Measurements from ENCODE around the gene HEXA. TPM values are rescaled to one million over a fixed set of nuclear protein-coding genes. Genes with fewer than 3 reads are reported as not detected.
"Not testable (repeated sequence)": the region's sequence is repeated elsewhere in the genome, so short reads cannot be mapped to it uniquely, and the experiment has no call there.

The HEXA gene
- total RNA-seq, 1 experiment from 2014 or later, result 87.5 TPM

DNA sequence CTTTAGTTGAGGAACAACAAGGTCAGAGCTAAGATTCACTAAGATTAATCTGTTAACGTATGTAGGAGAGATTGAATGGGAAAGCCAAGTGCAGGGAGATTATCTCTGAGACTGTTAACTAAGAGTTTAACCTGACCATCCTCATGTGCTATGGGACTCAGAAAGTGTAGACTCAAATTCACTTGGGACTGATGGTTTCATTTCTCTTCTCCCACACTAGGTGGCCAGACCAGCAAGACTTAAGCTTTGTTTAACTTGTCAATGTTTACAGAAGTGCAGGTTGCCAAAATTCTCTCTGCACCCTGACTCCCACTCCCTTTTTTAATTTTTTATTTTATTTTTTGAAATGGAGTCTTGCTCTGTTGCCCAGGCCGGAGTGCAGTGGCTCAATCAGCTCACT lies 6.3 kb upstream of the HEXA start:
- H3K27me3 Mint-ChIP-seq (ENCODE audit: insufficient read depth, unreplicated experiment), result peaks cover 29% of the 10 kb centered on the region
- no peak overlapping the region for H3K4me3 Mint-ChIP-seq (ENCODE audit: unreplicated experiment)
- TF ChIP-seq, protein P1, sequence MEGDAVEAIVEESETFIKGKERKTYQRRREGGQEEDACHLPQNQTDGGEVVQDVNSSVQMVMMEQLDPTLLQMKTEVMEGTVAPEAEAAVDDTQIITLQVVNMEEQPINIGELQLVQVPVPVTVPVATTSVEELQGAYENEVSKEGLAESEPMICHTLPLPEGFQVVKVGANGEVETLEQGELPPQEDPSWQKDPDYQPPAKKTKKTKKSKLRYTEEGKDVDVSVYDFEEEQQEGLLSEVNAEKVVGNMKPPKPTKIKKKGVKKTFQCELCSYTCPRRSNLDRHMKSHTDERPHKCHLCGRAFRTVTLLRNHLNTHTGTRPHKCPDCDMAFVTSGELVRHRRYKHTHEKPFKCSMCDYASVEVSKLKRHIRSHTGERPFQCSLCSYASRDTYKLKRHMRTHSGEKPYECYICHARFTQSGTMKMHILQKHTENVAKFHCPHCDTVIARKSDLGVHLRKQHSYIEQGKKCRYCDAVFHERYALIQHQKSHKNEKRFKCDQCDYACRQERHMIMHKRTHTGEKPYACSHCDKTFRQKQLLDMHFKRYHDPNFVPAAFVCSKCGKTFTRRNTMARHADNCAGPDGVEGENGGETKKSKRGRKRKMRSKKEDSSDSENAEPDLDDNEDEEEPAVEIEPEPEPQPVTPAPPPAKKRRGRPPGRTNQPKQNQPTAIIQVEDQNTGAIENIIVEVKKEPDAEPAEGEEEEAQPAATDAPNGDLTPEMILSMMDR (IDR thresholded peaks at IDR 0.05; ENCODE audit: unreplicated experiment), result no peak
- no peak overlapping the region for H3K27ac Mint-ChIP-seq (ENCODE audit: low read depth, unreplicated experiment)
- no peaks in the 10 kb centered on the region for H3K9me3 Mint-ChIP-seq (ENCODE audit: unreplicated experiment)
- no TSS peak for BruUV-seq (replicated peaks)
- ChIA-PET POLR2A (no interaction called here), CTCF (no interaction called here)
- no peaks in the 10 kb centered on the region for H3K36me3 Mint-ChIP-seq (ENCODE audit: insufficient read depth, unreplicated experiment)
- DNase-seq (ENCODE audit: unreplicated experiment), result peak; percentile 9
- intact Hi-C loops (cut with micrococcal nuclease), result no loop called here
- H3K4me1 Mint-ChIP-seq (ENCODE audit: insufficient read depth, unreplicated experiment), result no peaks in the 10 kb centered on the region

DNA sequence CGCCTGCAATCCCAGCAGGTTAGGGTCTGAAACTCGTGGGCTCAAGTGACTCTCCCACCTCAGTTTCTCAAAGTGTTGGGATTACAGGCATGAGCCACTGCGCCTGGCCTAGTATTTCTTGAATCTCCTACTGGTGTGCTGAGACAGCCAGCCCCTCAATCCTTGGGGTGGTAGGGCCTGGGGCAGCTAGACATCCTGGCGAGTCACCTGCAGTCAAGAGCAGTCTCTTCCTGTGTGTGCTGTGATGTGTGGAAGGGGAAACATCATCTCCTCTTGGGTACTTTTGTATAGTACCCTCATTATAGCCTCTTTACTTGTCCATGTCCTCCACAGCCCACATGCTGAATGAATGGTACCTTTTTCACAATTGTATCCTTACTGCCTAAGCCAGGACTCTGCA lies 4.9 kb upstream of the HEXA start:
- Mint-ChIP-seq H3K4me1 (ENCODE audit: insufficient read depth, unreplicated experiment) (peaks cover 9% of the 10 kb centered on the region), H3K4me3 (ENCODE audit: unreplicated experiment) (no peak overlapping the region), H3K36me3 (ENCODE audit: insufficient read depth, unreplicated experiment) (peaks cover 6% of the 10 kb centered on the region), H3K9me3 (ENCODE audit: unreplicated experiment) (no peaks in the 10 kb centered on the region), H3K27ac (ENCODE audit: low read depth, unreplicated experiment) (no peak overlapping the region), H3K27me3 (ENCODE audit: insufficient read depth, unreplicated experiment) (peaks cover 26% of the 10 kb centered on the region)
- BruUV-seq (replicated peaks), result no TSS peak
- intact Hi-C loops (cut with micrococcal nuclease), result no loop called here
- TF ChIP-seq, protein P1 (IDR thresholded peaks at IDR 0.05; ENCODE audit: unreplicated experiment), result no peak
- no peak for DNase-seq (ENCODE audit: unreplicated experiment)
- POLR2A ChIA-PET, result no interaction called here
- CTCF ChIA-PET, result no interaction called here

DNA sequence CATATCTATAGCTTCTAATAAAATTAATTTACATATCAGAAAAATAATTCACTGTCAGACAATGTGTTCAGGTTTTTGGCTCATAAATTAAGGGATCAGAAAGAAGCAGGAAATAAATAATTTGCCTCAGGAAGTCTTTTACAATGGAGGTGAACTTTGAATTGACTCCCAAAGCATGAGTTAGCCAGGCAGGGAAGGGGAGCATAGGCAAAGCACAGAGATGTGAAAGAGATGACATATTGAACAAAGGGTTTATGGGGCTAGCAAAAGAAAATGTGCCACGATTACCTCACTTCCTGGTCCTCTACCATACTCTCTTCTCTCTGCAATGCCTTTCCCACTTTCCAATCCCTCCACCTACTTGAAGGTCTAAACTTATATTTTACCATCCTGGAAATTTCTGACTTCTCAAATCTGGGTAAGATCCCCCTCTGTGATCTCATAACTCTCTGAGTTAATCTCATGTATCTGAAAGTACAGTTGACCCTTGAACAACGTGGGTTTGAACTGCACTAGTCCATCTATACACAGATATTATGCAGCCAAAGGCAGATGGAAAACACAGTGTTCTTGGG lies 4.1 kb upstream of the HEXA start:
- Mint-ChIP-seq H3K36me3 (ENCODE audit: insufficient read depth, unreplicated experiment) (peaks cover 12% of the 10 kb centered on the region), H3K4me1 (ENCODE audit: insufficient read depth, unreplicated experiment) (peaks cover 13% of the 10 kb centered on the region), H3K9me3 (ENCODE audit: unreplicated experiment) (no peaks in the 10 kb centered on the region), H3K27me3 (ENCODE audit: insufficient read depth, unreplicated experiment) (peaks cover 18% of the 10 kb centered on the region), H3K27ac (ENCODE audit: low read depth, unreplicated experiment) (no peak overlapping the region), H3K4me3 (ENCODE audit: unreplicated experiment) (no peak overlapping the region)
- CTCF ChIA-PET, result interaction anchor here (0.5 kb wide), 1 partner anchor 68 kb away, joined by 3 read pairs; no protein-coding TSS in a partner anchor
- no TSS peak for BruUV-seq (replicated peaks)
- POLR2A ChIA-PET, result interaction anchor here (1.6 kb wide), 1 partner anchor 93 kb away, joined by 6 read pairs; no protein-coding TSS in a partner anchor
- TF ChIP-seq, protein P1 (IDR thresholded peaks at IDR 0.05; ENCODE audit: unreplicated experiment), result no peak
- DNase-seq (ENCODE audit: unreplicated experiment), result no peak
- intact Hi-C loops (cut with micrococcal nuclease), result no loop called here

DNA sequence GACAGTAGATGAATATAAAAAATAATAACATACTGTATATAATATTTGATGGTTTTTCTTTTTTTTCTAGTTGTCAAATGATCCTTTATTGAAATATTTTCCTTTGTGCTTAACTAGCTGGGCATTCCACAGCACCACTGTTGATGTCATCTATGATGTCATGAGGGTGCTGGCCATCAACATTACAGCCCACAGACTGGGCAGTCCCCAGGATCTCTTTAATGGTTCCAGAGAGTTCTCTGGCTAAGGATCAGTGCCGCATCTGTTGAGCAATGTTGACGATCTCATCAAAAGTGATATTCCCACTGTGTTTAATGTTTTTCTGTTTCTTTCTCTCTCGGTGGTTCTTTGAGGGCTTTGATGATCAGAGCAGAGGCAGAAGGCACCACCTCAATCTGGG lies 3.3 kb upstream of the HEXA start:
- BruUV-seq (replicated peaks); intact Hi-C loops (cut with micrococcal nuclease); H3K4me3 Mint-ChIP-seq (ENCODE audit: unreplicated experiment); H3K27me3 Mint-ChIP-seq (ENCODE audit: insufficient read depth, unreplicated experiment); H3K9me3 Mint-ChIP-seq (ENCODE audit: unreplicated experiment); DNase-seq (ENCODE audit: unreplicated experiment); H3K27ac Mint-ChIP-seq (ENCODE audit: low read depth, unreplicated experiment): not testable (repeated sequence)
- ChIA-PET CTCF (interaction anchor here (0.5 kb wide), 1 partner anchor 67 kb away, joined by 3 read pairs; no protein-coding TSS in a partner anchor), POLR2A (interaction anchor here (1.6 kb wide), 1 partner anchor 94 kb away, joined by 6 read pairs; no protein-coding TSS in a partner anchor)
- Mint-ChIP-seq H3K36me3 (ENCODE audit: insufficient read depth, unreplicated experiment) (peaks cover 14% of the 10 kb centered on the region), H3K4me1 (ENCODE audit: insufficient read depth, unreplicated experiment) (peaks cover 18% of the 10 kb centered on the region)
